Measurements from ENCODE around the gene TDRD10.

Gene TDRD10

DNA sequence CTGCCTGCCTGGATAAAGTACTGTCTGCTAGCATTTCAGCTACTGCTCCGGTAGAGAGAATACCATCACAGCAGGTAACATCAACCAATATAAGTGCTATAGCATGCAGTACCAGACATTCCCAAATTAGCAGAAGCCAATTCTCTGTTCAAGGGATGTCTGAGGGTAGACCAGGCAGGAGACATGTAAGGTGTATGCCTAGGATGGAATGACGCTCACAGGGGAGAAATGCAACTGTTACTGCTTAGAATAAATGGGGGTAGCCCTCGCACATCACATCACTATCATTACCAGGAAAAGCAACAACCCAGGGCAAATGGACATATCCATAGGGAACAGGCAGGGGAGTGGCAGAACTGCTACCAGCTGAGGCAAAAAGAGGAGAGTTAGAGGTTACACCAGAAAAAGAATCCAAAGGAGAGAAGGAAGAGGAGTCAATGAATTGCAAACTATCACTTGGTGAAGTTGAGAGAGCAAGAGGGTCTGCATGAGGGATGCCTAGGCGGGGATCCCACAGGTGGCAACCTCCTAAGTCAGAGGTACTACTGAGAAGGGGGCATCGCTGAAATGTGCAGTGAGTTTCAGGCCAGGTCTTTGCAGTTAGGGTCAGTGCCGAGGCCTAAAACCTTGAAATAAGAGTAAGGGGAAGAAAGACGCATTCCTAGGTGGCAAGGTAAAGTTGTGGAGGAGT, 55.4 kb downstream of the TDRD10 start:
- POLR2A ChIA-PET: no interaction called here
- Histone ChIP-seq H3K4me3 (ENCODE audit: control insufficient read depth in 1 of 7, extremely low read depth in 1 of 7, insufficient read depth in 4 of 7, low read depth in 2 of 7, low read length in 6 of 7) (peak overlapping the region; percentile 72 to 92 (median 82)), H3K27me3 (replicated peaks in 2 of 5; ENCODE audit: control insufficient read depth in 4 of 5, insufficient read depth in 5 of 5, low read length in 4 of 5) (no peaks in the 10 kb centered on the region), H3K27ac (ENCODE audit: insufficient read depth in 1 of 2, low read depth in 1 of 2, low read length in 2 of 2, poor library complexity in 1 of 2, severe bottlenecking in 2 of 2) (peak overlapping the region; percentile 10 to 84), H3K9me3 (ENCODE audit: control extremely low read depth in 1 of 5, control insufficient read depth in 4 of 5, insufficient read depth in 2 of 5, low read depth in 1 of 5, low read length in 4 of 5) (no peaks in the 10 kb centered on the region), H3K4me1 (ENCODE audit: control extremely low read depth in 1 of 4, control insufficient read depth in 4 of 4, insufficient read depth in 4 of 4, low read length in 3 of 4) (peaks cover 14 to 31% (median 27%) of the 10 kb centered on the region in 4 experiments), H3K36me3 (ENCODE audit: control insufficient read depth in 4 of 4, insufficient read depth in 4 of 4, low read length in 3 of 4) (peaks cover 21 to 40% (median 33%) of the 10 kb centered on the region in 4 experiments)
- WGBS (ENCODE audit: insufficient coverage): 10% methylated on average over 3 of the region's 7 CpGs
- DNase-seq: no peak
- CTCF ChIA-PET: interaction anchor here (1.5 to 14.2 kb wide), 2 partner anchors 11 to 70 kb away, joined by 13 to 341 read pairs; no protein-coding TSS in a partner anchor

GRCh38 chr1:154557939-154558719, 56.1 kb downstream of the TDRD10 start, which contains the start of gene UBE2Q1:
Gene UBE2Q1 (minus strand): TSS chr1:154558662. CDS start chr1:154558553, 109 bp downstream.
- CTCF ChIA-PET: interaction anchor here (14.2 kb wide), 1 partner anchor 71 kb away, joined by 341 read pairs; no protein-coding TSS in a partner anchor
- DNase-seq: peak; percentile 37 to 74 (median 65)
- no peaks in the 10 kb centered on the region for H3K27me3 ChIP-seq (replicated peaks in 2 of 5; ENCODE audit: control insufficient read depth in 4 of 5, insufficient read depth in 5 of 5, low read length in 4 of 5)
- peaks cover 14 to 31% (median 27%) of the 10 kb centered on the region in 4 experiments for H3K4me1 ChIP-seq (ENCODE audit: control extremely low read depth in 1 of 4, control insufficient read depth in 4 of 4, insufficient read depth in 4 of 4, low read length in 3 of 4)
- H3K9me3 ChIP-seq (ENCODE audit: control extremely low read depth in 1 of 5, control insufficient read depth in 4 of 5, insufficient read depth in 2 of 5, low read depth in 1 of 5, low read length in 4 of 5): no peaks in the 10 kb centered on the region
- peak within 1 kb of the TSS; percentile 72 to 84 for H3K27ac ChIP-seq (ENCODE audit: insufficient read depth in 1 of 2, low read depth in 1 of 2, low read length in 2 of 2, poor library complexity in 1 of 2, severe bottlenecking in 2 of 2)
- under 1% methylated on average over 31 of the region's 69 CpGs for WGBS (ENCODE audit: insufficient coverage)
- peak within 1 kb of the TSS; percentile 74 to 92 (median 82) for H3K4me3 ChIP-seq (ENCODE audit: control insufficient read depth in 1 of 7, extremely low read depth in 1 of 7, insufficient read depth in 4 of 7, low read depth in 2 of 7, low read length in 6 of 7)
- POLR2A ChIA-PET: interaction anchor here (0.7 kb wide), 1 partner anchor 16 kb away, joined by 3 read pairs; no protein-coding TSS in a partner anchor
- peaks cover 15 to 32% (median 27%) of the 10 kb centered on the region in 4 experiments for H3K36me3 ChIP-seq (ENCODE audit: control insufficient read depth in 4 of 4, insufficient read depth in 4 of 4, low read length in 3 of 4)

DNA sequence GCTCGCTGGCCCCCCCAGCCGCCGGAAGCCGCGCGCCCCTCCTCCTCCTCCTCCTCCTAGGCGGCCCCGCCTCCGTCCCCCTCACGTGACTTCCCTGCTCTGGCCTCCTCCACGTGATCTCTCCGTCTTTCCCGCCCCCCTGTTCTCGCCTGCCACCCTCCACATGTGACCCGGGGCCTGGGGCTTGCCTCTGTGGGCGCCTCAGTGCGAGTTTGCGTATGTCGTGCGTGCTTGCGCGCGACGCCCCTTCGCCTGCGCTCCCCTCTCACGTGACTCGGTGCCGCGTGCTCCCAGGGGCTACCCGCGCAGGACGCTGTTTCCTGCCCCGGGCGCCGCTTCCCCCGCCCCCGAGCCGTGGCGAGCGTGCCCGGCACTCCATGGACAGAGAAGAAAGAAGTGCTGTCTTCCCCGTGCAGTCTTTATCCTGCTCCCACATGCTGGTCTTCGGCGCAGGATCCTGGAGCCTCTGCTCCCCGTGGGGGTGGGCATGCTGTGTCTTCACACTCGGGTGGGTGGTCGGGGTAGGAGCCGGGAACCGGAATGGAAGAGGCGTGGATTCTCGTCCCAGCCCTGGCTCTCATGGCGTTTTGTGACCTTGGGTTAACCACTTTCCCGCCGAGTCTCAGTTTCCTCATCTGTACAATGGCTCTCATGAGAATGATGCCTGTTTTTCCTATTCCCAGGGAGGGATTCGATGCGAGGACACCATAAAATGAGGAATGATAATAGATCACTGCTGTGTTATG, 56.9 kb downstream of the TDRD10 start:
- Histone ChIP-seq H3K4me1 (ENCODE audit: control extremely low read depth in 1 of 4, control insufficient read depth in 4 of 4, insufficient read depth in 4 of 4, low read length in 3 of 4) (peaks cover 14 to 31% (median 27%) of the 10 kb centered on the region in 4 experiments), H3K36me3 (ENCODE audit: control insufficient read depth in 4 of 4, insufficient read depth in 4 of 4, low read length in 3 of 4) (peaks cover 7 to 25% (median 19%) of the 10 kb centered on the region in 4 experiments), H3K9me3 (ENCODE audit: control extremely low read depth in 1 of 5, control insufficient read depth in 4 of 5, insufficient read depth in 2 of 5, low read depth in 1 of 5, low read length in 4 of 5) (no peaks in the 10 kb centered on the region), H3K4me3 (ENCODE audit: control insufficient read depth in 1 of 7, extremely low read depth in 1 of 7, insufficient read depth in 4 of 7, low read depth in 2 of 7, low read length in 6 of 7) (peak overlapping the region; percentile 48 to 89 (median 74)), H3K27ac (ENCODE audit: insufficient read depth in 1 of 2, low read depth in 1 of 2, low read length in 2 of 2, poor library complexity in 1 of 2, severe bottlenecking in 2 of 2) (peak overlapping the region; percentile 59 to 84), H3K27me3 (replicated peaks in 2 of 5; ENCODE audit: control insufficient read depth in 4 of 5, insufficient read depth in 5 of 5, low read length in 4 of 5) (no peaks in the 10 kb centered on the region)
- WGBS (ENCODE audit: insufficient coverage): under 1% methylated on average over 51 of the region's 57 CpGs
- ChIA-PET CTCF (interaction anchor here (0.9 to 14.2 kb wide), 25 partner anchors 9 to 502 kb away, joined by 3 to 341 read pairs (median 6); partner anchors contain the start of gene PMVK), POLR2A (interaction anchor here (0.7 kb wide), 1 partner anchor 15 kb away, joined by 3 read pairs; no protein-coding TSS in a partner anchor)
- DNase-seq: peak; percentile 99 to 100 (median 100)

DNA sequence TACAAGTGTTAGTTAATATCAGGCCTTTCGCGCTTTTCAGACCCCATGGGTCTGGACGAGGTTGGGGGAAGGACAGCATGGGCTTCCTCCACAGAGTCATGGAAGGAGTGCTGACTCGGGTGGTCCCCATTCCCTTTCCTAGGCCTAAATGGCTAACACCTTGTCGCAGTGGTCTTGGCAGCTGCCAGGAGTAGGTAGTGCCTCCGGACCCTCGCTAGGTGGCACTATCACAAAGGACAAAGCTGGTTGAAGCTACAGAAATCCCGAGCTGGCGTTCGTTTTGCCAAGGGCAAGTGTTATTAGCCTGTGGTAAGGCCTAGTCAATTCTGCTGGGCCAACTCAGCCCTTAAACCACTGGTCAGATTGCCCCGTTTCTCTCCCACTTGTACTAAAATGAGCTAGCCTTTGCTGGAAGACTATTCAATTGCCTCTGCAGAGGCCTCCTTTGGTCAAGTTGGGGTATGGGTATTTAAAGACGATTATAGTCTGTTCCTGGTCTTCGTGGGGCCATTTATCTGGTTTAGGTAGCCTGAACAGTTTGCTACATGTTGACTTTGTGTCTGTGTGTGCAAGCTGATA, 57.5 kb downstream of the TDRD10 start:
- peak; percentile 91 to 95 (median 93) for DNase-seq

GRCh38 chr1:154565876-154566275, 63.9 kb downstream of the TDRD10 start:
- ChIA-PET POLR2A (interaction anchor here (0.8 kb wide), 1 partner anchor 9 kb away, joined by 3 read pairs; no protein-coding TSS in a partner anchor), CTCF (interaction anchor here (1.0 to 1.3 kb wide), 2 partner anchors 10 to 137 kb away, joined by 3 read pairs; no protein-coding TSS in a partner anchor)
- H3K27me3 ChIP-seq (replicated peaks in 2 of 5; ENCODE audit: control insufficient read depth in 4 of 5, insufficient read depth in 5 of 5, low read length in 4 of 5): peaks cover 0 to 40% (median 15%) of the 10 kb centered on the region in 5 experiments
- no peak overlapping the region for H3K4me3 ChIP-seq (ENCODE audit: control insufficient read depth in 1 of 7, extremely low read depth in 1 of 7, insufficient read depth in 4 of 7, low read depth in 2 of 7, low read length in 6 of 7)
- H3K9me3 ChIP-seq (ENCODE audit: control extremely low read depth in 1 of 5, control insufficient read depth in 4 of 5, insufficient read depth in 2 of 5, low read depth in 1 of 5, low read length in 4 of 5): no peaks in the 10 kb centered on the region
- no peaks in the 10 kb centered on the region for H3K36me3 ChIP-seq (ENCODE audit: control insufficient read depth in 4 of 4, insufficient read depth in 4 of 4, low read length in 3 of 4)
- WGBS (ENCODE audit: insufficient coverage): 100% methylated on average over 5 of the region's 6 CpGs
- no peak overlapping the region for H3K27ac ChIP-seq (ENCODE audit: insufficient read depth in 1 of 2, low read depth in 1 of 2, low read length in 2 of 2, poor library complexity in 1 of 2, severe bottlenecking in 2 of 2)
- H3K4me1 ChIP-seq (ENCODE audit: control extremely low read depth in 1 of 4, control insufficient read depth in 4 of 4, insufficient read depth in 4 of 4, low read length in 3 of 4): peaks cover 0 to 9% (median 8%) of the 10 kb centered on the region in 4 experiments
- no peak for DNase-seq

More for the DNA sequence above, 57.5 kb downstream of the TDRD10 start:
- 0% methylated on average over 10 of the region's 13 CpGs for WGBS (ENCODE audit: insufficient coverage)
- ChIA-PET POLR2A (interaction anchor here (0.7 kb wide), 1 partner anchor 21 kb away, joined by 3 read pairs; no protein-coding TSS in a partner anchor), CTCF (interaction anchor here (0.6 to 3.0 kb wide), 33 partner anchors 9 to 520 kb away, joined by 3 to 14 read pairs (median 4); partner anchors contain the start of gene PMVK)
- peak overlapping the region; percentile 59 to 84 for H3K27ac ChIP-seq (ENCODE audit: insufficient read depth in 1 of 2, low read depth in 1 of 2, low read length in 2 of 2, poor library complexity in 1 of 2, severe bottlenecking in 2 of 2)
- H3K27me3 ChIP-seq (replicated peaks in 2 of 5; ENCODE audit: control insufficient read depth in 4 of 5, insufficient read depth in 5 of 5, low read length in 4 of 5): no peaks in the 10 kb centered on the region
- H3K9me3 ChIP-seq (ENCODE audit: control extremely low read depth in 1 of 5, control insufficient read depth in 4 of 5, insufficient read depth in 2 of 5, low read depth in 1 of 5, low read length in 4 of 5): no peaks in the 10 kb centered on the region
- peak overlapping the region; percentile 48 to 89 (median 74) for H3K4me3 ChIP-seq (ENCODE audit: control insufficient read depth in 1 of 7, extremely low read depth in 1 of 7, insufficient read depth in 4 of 7, low read depth in 2 of 7, low read length in 6 of 7)
- H3K36me3 ChIP-seq (ENCODE audit: control insufficient read depth in 4 of 4, insufficient read depth in 4 of 4, low read length in 3 of 4): peaks cover 4 to 18% (median 13%) of the 10 kb centered on the region in 4 experiments
- peaks cover 14 to 31% (median 27%) of the 10 kb centered on the region in 4 experiments for H3K4me1 ChIP-seq (ENCODE audit: control extremely low read depth in 1 of 4, control insufficient read depth in 4 of 4, insufficient read depth in 4 of 4, low read length in 3 of 4)

Data from common myeloid progenitor, CD34-positive (primary cell).